ENCODE data around the gene STIP1. TPM values are rescaled to one million over a fixed set of nuclear protein-coding genes. Genes with fewer than 3 reads are reported as not detected.

STIP1 gene
- polyA plus RNA-seq, 1 donor = 137 TPM

GRCh38 chr11:64222651-64223000 is 36.7 kb downstream of the STIP1 start:
- DNase-seq (ENCODE audit: low read depth) = no peak

GRCh38 chr11:64223001-64223651 is 37.2 kb downstream of the STIP1 start:
- no peak for DNase-seq (ENCODE audit: low read depth)

- no peak for DNase-seq (ENCODE audit: low read depth)
These were observed 38.4 kb downstream of the STIP1 start for GRCh38 chr11:64224151-64224890.

- DNase-seq (ENCODE audit: low read depth) = no peak
These were observed 39.1 kb downstream of the STIP1 start for GRCh38 chr11:64224891-64225607.

GRCh38 chr11:64225608-64226506 is 39.9 kb downstream of the STIP1 start, which contains the start of the genes NUDT22 and TRPT1:
Gene NUDT22, plus strand, starts transcription at chr11:64226274. Its CDS starts 379 bp downstream, at chr11:64226653.
Gene TRPT1, minus strand, starts transcription at chr11:64226186. Its CDS starts 326 bp downstream, at chr11:64225860.
- DNase-seq (ENCODE audit: low read depth) = no peak

GRCh38 chr11:64226507-64227051 is 40.6 kb downstream of the STIP1 start:
- no peak for DNase-seq (ENCODE audit: low read depth)

- no peak for DNase-seq (ENCODE audit: low read depth)
These were observed 41.5 kb downstream of the STIP1 start for GRCh38 chr11:64227405-64227956.

GRCh38 chr11:64229090-64229743 is 43.2 kb downstream of the STIP1 start:
- DNase-seq (ENCODE audit: low read depth) = no peak

GRCh38 chr11:64229744-64230170 is 43.8 kb downstream of the STIP1 start:
- DNase-seq (ENCODE audit: low read depth) = no peak

- peak; percentile 67 for DNase-seq (ENCODE audit: low read depth)
These were observed 44.4 kb downstream of the STIP1 start, which contains the start of gene DNAJC4 for GRCh38 chr11:64230171-64230984. Gene DNAJC4, plus strand, starts transcription at chr11:64230548. Its CDS starts 307 bp downstream, at chr11:64230855.

GRCh38 chr11:64230985-64231365 is 45.0 kb downstream of the STIP1 start:
- DNase-seq (ENCODE audit: low read depth) = no peak

- DNase-seq (ENCODE audit: low read depth) = no peak
These were observed 45.6 kb downstream of the STIP1 start for GRCh38 chr11:64231546-64231945.

- DNase-seq (ENCODE audit: low read depth) = no peak
These were observed 46.4 kb downstream of the STIP1 start for GRCh38 chr11:64232182-64232966.

- DNase-seq (ENCODE audit: low read depth) = no peak
These were observed 47.0 kb downstream of the STIP1 start for GRCh38 chr11:64232967-64233315.

GRCh38 chr11:64233913-64234586 is 48.1 kb downstream of the STIP1 start, which contains the start of gene VEGFB:
Gene VEGFB, plus strand, starts transcription at chr11:64234584. Its CDS starts 250 bp downstream, at chr11:64234834.
- no peak for DNase-seq (ENCODE audit: low read depth)

- DNase-seq (ENCODE audit: low read depth) = no peak
These were observed 48.8 kb downstream of the STIP1 start for GRCh38 chr11:64234647-64235379.

Data from forelimb muscle (tissue), 1 donor.